K562 (cell line): Measurements from ENCODE around the gene ZNF213. TPM values are rescaled to one million over a fixed set of nuclear protein-coding genes. Genes with fewer than 3 reads are reported as not detected.

ENCODE experiments used
- ATF1 ChIP-seq, 2 experiments: fragments of 450-650 bp in 1 of 2; IDR thresholded peaks; 2 replicates each; pipeline ENCODE4 v1.6.1; 2016; ENCODE audit warnings: missing compliant biosample characterization in 1 of 2, missing genetic modification characterization in 1 of 2
- BRF2 ChIP-seq: IDR thresholded peaks from 3 replicates; pipeline ENCODE4 v1.6.1; 2011; ENCODE audit warnings: borderline replicate concordance, mild to moderate bottlenecking; ENCODE audit not compliant: insufficient read length, insufficient read depth
- MECOM ChIP-seq: fragments of 250-450 bp; sonication (Bioruptor Pico); IDR thresholded peaks from 2 replicates; pipeline ENCODE4 v1.8.0; 2022; ENCODE audit warnings: inconsistent platforms
- MEF2D ChIP-seq: conservative IDR thresholded peaks from 2 replicates; pipeline ENCODE4 v1.6.1; 2016; ENCODE audit warnings: low read depth, missing genetic modification characterization, missing compliant biosample characterization
- NR2C2 ChIP-seq, 2 experiments: fragments of 200-800 bp in 1 of 2; sonication (Bioruptor generic) in 1 of 2; sonication (generic) in 1 of 2; formaldehyde crosslinking in 1 of 2; IDR thresholded peaks; 2 replicates each; pipeline versions ENCODE4 v1.6.1 to v1.8.0; 2016 to 2022; ENCODE audit warnings: mild to moderate bottlenecking in 1 of 2, missing compliant biosample characterization in 1 of 2, missing genetic modification characterization in 1 of 2, missing genetic modification reagents in 1 of 2
- POLR3G ChIP-seq: IDR thresholded peaks from 2 replicates; pipeline ENCODE4 v1.6.1; 2011; ENCODE audit not compliant: insufficient read length, insufficient replicate concordance; ENCODE audit errors: extremely low read depth
- RB1 ChIP-seq: fragments of 450-650 bp; IDR thresholded peaks from 2 replicates; pipeline ENCODE4 v1.6.1; 2017; ENCODE audit warnings: low read depth, mild to moderate bottlenecking
- SMARCB1 ChIP-seq: IDR thresholded peaks from 2 replicates; pipeline ENCODE4 v1.6.1; 2011; ENCODE audit warnings: improper control_type of control experiment, low read depth; ENCODE audit not compliant: insufficient read length
- SREBF2 ChIP-seq: sonication (generic); formaldehyde crosslinking; IDR thresholded peaks from 2 replicates; pipeline ENCODE4 v1.4.0; 2020; ENCODE audit warnings: mild to moderate bottlenecking, missing genetic modification reagents
- TEAD4 ChIP-seq, 2 experiments: sonication (generic) in 1 of 2; formaldehyde crosslinking in 1 of 2; IDR thresholded peaks; 2 replicates each; pipeline versions ENCODE4 v1.6.1 to v1.8.0; 2012 to 2022; ENCODE audit warnings: borderline replicate concordance in 1 of 2, inconsistent platforms in 1 of 2, low read length in 1 of 2, mild to moderate bottlenecking in 1 of 2, missing genetic modification reagents in 1 of 2
- TOE1 ChIP-seq, 2 experiments: fragments of 450-650 bp in 1 of 2; sonication (generic) in 1 of 2; formaldehyde crosslinking in 1 of 2; IDR thresholded peaks; 2 replicates each; pipeline versions ENCODE4 v1.7.1 to v1.8.0; 2016 to 2022; ENCODE audit warnings: borderline replicate concordance in 2 of 2, mild to moderate bottlenecking in 2 of 2, antibody characterized with exemption in 1 of 2, inconsistent platforms in 1 of 2, low read depth in 1 of 2, missing genetic modification reagents in 1 of 2, moderate library complexity in 1 of 2
- VEZF1 ChIP-seq: fragments of 200-800 bp; sonication (Bioruptor generic); IDR thresholded peaks from 2 replicates; pipeline ENCODE4 v1.6.1; 2017; ENCODE audit warnings: missing genetic modification characterization, missing compliant biosample characterization
- ZNF512 ChIP-seq: IDR thresholded peaks from 2 replicates; pipeline ENCODE4 v1.6.1; 2016; ENCODE audit warnings: missing genetic modification characterization, missing compliant biosample characterization
- ZNF561 ChIP-seq: fragments of 450-650 bp; formaldehyde crosslinking; conservative IDR thresholded peaks from 2 replicates; pipeline ENCODE4 v1.4.0; 2020; ENCODE audit warnings: mild to moderate bottlenecking, moderate library complexity
- ZNF77 ChIP-seq: fragments of 250-450 bp; sonication (Bioruptor Pico); IDR thresholded peaks from 2 replicates; pipeline ENCODE4 v1.5.0; 2020
- ZNF780A ChIP-seq: fragments of 250-450 bp; sonication (Bioruptor Pico); IDR thresholded peaks from 2 replicates; pipeline ENCODE4 v1.5.0; 2021; ENCODE audit warnings: mild to moderate bottlenecking
- polyA plus RNA-seq, 8 experiments: library from polyadenylated mRNA; depleted of rRNA in 4 of 8; stranded (reverse) in 5 of 8; unstranded in 3 of 8; fragments of >200 nt; fragmentation: Nextera tagmentation in 2 of 8; fragmentation: Illumina TruSeq in 1 of 8; extraction: Ambion mirVana in 2 of 8; extraction: Trizol in 1 of 8; gene quantifications; 2 replicates each; pipeline versions ENCODE4 v1.2.1 to v1.2.3, GENCODE V29; 2011 to 2014; ENCODE audit warnings: inconsistent platforms in 1 of 8, missing spikeins in 1 of 8
- total RNA-seq, 7 experiments: library from RNA; depleted of rRNA in 6 of 7; stranded (reverse); fragments of >200 nt in 6 of 7; fragmentation: Illumina TruSeq in 2 of 7; extraction: Trizol in 2 of 7; gene quantifications; 2 replicates each; pipeline versions ENCODE4 v1.2.1 to v1.2.3, GENCODE V29; 2011 to 2021; ENCODE audit warnings: low replicate concordance in 1 of 7
- TF ChIP-seq, protein P1 (sequence below): sonication (generic); formaldehyde crosslinking; IDR thresholded peaks from 2 replicates; pipeline ENCODE4 v1.8.0; 2022; ENCODE audit warnings: mild to moderate bottlenecking, missing genetic modification reagents

The ZNF213 gene
- total and polyA plus RNA-seq, 9 of the 15 experiments (the other 6 are each of a cell fraction or from before 2014, with no cell fraction given) = 0.49 to 10.0 (median 1.8) TPM

GRCh38 chr16:3099732-3100499 lies 34.9 kb upstream of the ZNF213 start (continued):
- TF ChIP-seq, protein P1, sequence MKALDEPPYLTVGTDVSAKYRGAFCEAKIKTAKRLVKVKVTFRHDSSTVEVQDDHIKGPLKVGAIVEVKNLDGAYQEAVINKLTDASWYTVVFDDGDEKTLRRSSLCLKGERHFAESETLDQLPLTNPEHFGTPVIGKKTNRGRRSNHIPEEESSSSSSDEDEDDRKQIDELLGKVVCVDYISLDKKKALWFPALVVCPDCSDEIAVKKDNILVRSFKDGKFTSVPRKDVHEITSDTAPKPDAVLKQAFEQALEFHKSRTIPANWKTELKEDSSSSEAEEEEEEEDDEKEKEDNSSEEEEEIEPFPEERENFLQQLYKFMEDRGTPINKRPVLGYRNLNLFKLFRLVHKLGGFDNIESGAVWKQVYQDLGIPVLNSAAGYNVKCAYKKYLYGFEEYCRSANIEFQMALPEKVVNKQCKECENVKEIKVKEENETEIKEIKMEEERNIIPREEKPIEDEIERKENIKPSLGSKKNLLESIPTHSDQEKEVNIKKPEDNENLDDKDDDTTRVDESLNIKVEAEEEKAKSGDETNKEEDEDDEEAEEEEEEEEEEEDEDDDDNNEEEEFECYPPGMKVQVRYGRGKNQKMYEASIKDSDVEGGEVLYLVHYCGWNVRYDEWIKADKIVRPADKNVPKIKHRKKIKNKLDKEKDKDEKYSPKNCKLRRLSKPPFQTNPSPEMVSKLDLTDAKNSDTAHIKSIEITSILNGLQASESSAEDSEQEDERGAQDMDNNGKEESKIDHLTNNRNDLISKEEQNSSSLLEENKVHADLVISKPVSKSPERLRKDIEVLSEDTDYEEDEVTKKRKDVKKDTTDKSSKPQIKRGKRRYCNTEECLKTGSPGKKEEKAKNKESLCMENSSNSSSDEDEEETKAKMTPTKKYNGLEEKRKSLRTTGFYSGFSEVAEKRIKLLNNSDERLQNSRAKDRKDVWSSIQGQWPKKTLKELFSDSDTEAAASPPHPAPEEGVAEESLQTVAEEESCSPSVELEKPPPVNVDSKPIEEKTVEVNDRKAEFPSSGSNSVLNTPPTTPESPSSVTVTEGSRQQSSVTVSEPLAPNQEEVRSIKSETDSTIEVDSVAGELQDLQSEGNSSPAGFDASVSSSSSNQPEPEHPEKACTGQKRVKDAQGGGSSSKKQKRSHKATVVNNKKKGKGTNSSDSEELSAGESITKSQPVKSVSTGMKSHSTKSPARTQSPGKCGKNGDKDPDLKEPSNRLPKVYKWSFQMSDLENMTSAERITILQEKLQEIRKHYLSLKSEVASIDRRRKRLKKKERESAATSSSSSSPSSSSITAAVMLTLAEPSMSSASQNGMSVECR (CRISPR knock-in tag) = no peak
- TF ChIP-seq VEZF1 (CRISPR knock-in tag) = peak; percentile 70
- TF ChIP-seq ATF1 (CRISPR knock-in tag; IDR thresholded peaks at IDR 0.05) = no peak
- TF ChIP-seq ATF1 (tag; IDR thresholded peaks at IDR 0.05) = no peak
- no peak for TF ChIP-seq MEF2D (tag)
- TF ChIP-seq NR2C2 (CRISPR knock-in tag; IDR thresholded peaks at IDR 0.05) = no peak
- 0 out of 2 replicates have a peak, but pooled peaks have one; percentile 43 for TF ChIP-seq NR2C2 (tag; IDR thresholded peaks at IDR 0.05)
- TF ChIP-seq TOE1 (IDR thresholded peaks at IDR 0.05; ENCODE audit: borderline replicate concordance) = 0 out of 2 replicates have a peak, but pooled peaks have one; percentile 23
- no peak for TF ChIP-seq TOE1 (CRISPR knock-in tag; IDR thresholded peaks at IDR 0.05; ENCODE audit: borderline replicate concordance, low read depth)
- no peak for TF ChIP-seq MECOM (CRISPR knock-in tag)
- no peak for TF ChIP-seq TEAD4 (IDR thresholded peaks at IDR 0.05; ENCODE audit: low read length)
- no peak for TF ChIP-seq TEAD4 (CRISPR knock-in tag; IDR thresholded peaks at IDR 0.05; ENCODE audit: borderline replicate concordance)
- no peak for TF ChIP-seq ZNF561
- TF ChIP-seq BRF2 = no peak
- no peak for TF ChIP-seq POLR3G
- no peak for TF ChIP-seq SREBF2 (CRISPR knock-in tag)
- no peak for TF ChIP-seq RB1
- TF ChIP-seq ZNF780A (CRISPR knock-in tag) = no peak
- TF ChIP-seq ZNF77 (CRISPR knock-in tag) = no peak
- TF ChIP-seq ZNF512 (tag) = no peak
- TF ChIP-seq SMARCB1 = no peak
